BLaER1 (cell line): ENCODE results near the gene SRSF2.

Source experiments
- H3K27ac ChIP-seq: shearing (Covaris generic); formaldehyde crosslinking; 2 replicates; pipeline ENCODE4 v1.8.1; 2022
- H3K27me3 ChIP-seq: shearing (Covaris generic); formaldehyde crosslinking; 2 replicates; pipeline ENCODE4 v1.8.1; 2022
- H3K36me3 ChIP-seq: shearing (Covaris generic); formaldehyde crosslinking; 2 replicates; pipeline ENCODE4 v1.8.1; 2022
- H3K4me1 ChIP-seq: shearing (Covaris generic); formaldehyde crosslinking; 2 replicates; pipeline ENCODE4 v1.8.1; 2022
- H3K4me2 ChIP-seq: shearing (Covaris generic); formaldehyde crosslinking; 2 replicates; pipeline ENCODE4 v1.8.1; 2022
- H3K4me3 ChIP-seq: shearing (Covaris generic); formaldehyde crosslinking; 2 replicates; pipeline ENCODE4 v1.8.1; 2022
- H3K9ac ChIP-seq: shearing (Covaris generic); formaldehyde crosslinking; 2 replicates; pipeline ENCODE4 v1.8.1; 2022
- H3K9me3 ChIP-seq: shearing (Covaris generic); formaldehyde crosslinking; 2 replicates; pipeline ENCODE4 v1.8.1; 2022
- H4K20me1 ChIP-seq: shearing (Covaris generic); formaldehyde crosslinking; 2 replicates; pipeline ENCODE4 v1.8.1; 2022
- Cebpa-rat ChIP-seq: shearing (Covaris generic); IDR thresholded peaks from 2 replicates; pipeline ENCODE4 v1.8.1; 2022

The SRSF2 gene

GRCh38 chr17:76688165-76688622, 48.9 kb downstream of the SRSF2 start:
- no peak overlapping the region for H3K4me3 ChIP-seq
- H3K27me3 ChIP-seq: no peaks in the 10 kb centered on the region
- no peak for TF ChIP-seq Cebpa-rat
- H3K36me3 ChIP-seq: peaks cover 15% of the 10 kb centered on the region; the same call in 1 of the 2 replicates
- H3K4me1 ChIP-seq: peaks cover 89% of the 10 kb centered on the region
- peaks cover 16% of the 10 kb centered on the region; the same call in 1 of the 2 replicates for H4K20me1 ChIP-seq
- peak overlapping the region; percentile 90 for H3K4me2 ChIP-seq
- no peaks in the 10 kb centered on the region for H3K9me3 ChIP-seq
- H3K9ac ChIP-seq: peak overlapping the region; percentile 53; the same call in 1 of the 2 replicates
- peak overlapping the region; percentile 67 for H3K27ac ChIP-seq

GRCh38 chr17:76687298-76688164, 49.6 kb downstream of the SRSF2 start:
- Histone ChIP-seq H3K9ac (peak overlapping the region; percentile 53), H3K36me3 (peaks cover 15% of the 10 kb centered on the region; the same call in 1 of the 2 replicates), H3K27ac (peak overlapping the region; percentile 67), H3K4me1 (peaks cover 89% of the 10 kb centered on the region), H3K27me3 (no peaks in the 10 kb centered on the region), H4K20me1 (peaks cover 20% of the 10 kb centered on the region), H3K9me3 (no peaks in the 10 kb centered on the region), H3K4me3 (no peak overlapping the region), H3K4me2 (peak overlapping the region; percentile 90)
- no peak for TF ChIP-seq Cebpa-rat

GRCh38 chr17:76686538-76687297, 50.4 kb downstream of the SRSF2 start:
- H3K27ac ChIP-seq: no peak overlapping the region
- no peaks in the 10 kb centered on the region for H3K27me3 ChIP-seq
- peak overlapping the region; percentile 90 for H3K4me2 ChIP-seq
- 0 out of 2 replicates have a peak overlapping the region, but pooled peaks have one; percentile 53 for H3K9ac ChIP-seq
- H3K4me1 ChIP-seq: peaks cover 92% of the 10 kb centered on the region
- no peak overlapping the region for H3K4me3 ChIP-seq
- peaks cover 15% of the 10 kb centered on the region; the same call in 1 of the 2 replicates for H3K36me3 ChIP-seq
- H3K9me3 ChIP-seq: no peaks in the 10 kb centered on the region
- no peak for TF ChIP-seq Cebpa-rat
- H4K20me1 ChIP-seq: peaks cover 28% of the 10 kb centered on the region

- Histone ChIP-seq H3K27me3 (no peaks in the 10 kb centered on the region), H3K4me3 (no peak overlapping the region), H3K36me3 (peaks cover 16% of the 10 kb centered on the region; the same call in 1 of the 2 replicates), H4K20me1 (peaks cover 32% of the 10 kb centered on the region), H3K9ac (no peak overlapping the region), H3K9me3 (no peaks in the 10 kb centered on the region), H3K4me2 (peak overlapping the region; percentile 90), H3K27ac (no peak overlapping the region), H3K4me1 (peaks cover 92% of the 10 kb centered on the region)
- no peak for TF ChIP-seq Cebpa-rat
These were observed 51.3 kb downstream of the SRSF2 start for GRCh38 chr17:76685846-76686245.

- H4K20me1 ChIP-seq: peaks cover 32% of the 10 kb centered on the region
- H3K27ac ChIP-seq: no peak overlapping the region
- H3K36me3 ChIP-seq: peaks cover 21% of the 10 kb centered on the region
- H3K27me3 ChIP-seq: no peaks in the 10 kb centered on the region
- 0 out of 2 replicates have a peak overlapping the region, but pooled peaks have one; percentile 19 for H3K9ac ChIP-seq
- H3K4me2 ChIP-seq: peak overlapping the region; percentile 90
- peaks cover 92% of the 10 kb centered on the region for H3K4me1 ChIP-seq
- H3K9me3 ChIP-seq: no peaks in the 10 kb centered on the region
- H3K4me3 ChIP-seq: no peak overlapping the region
- no peak for TF ChIP-seq Cebpa-rat
These were observed 51.8 kb downstream of the SRSF2 start for GRCh38 chr17:76685366-76685765.

- H3K4me3 ChIP-seq: no peak overlapping the region
- H3K27ac ChIP-seq: no peak overlapping the region
- no peaks in the 10 kb centered on the region for H3K27me3 ChIP-seq
- 0 out of 2 replicates have a peak overlapping the region, but pooled peaks have one; percentile 19 for H3K9ac ChIP-seq
- peaks cover 22% of the 10 kb centered on the region for H3K36me3 ChIP-seq
- H3K4me2 ChIP-seq: peak overlapping the region; percentile 90
- H3K4me1 ChIP-seq: peaks cover 93% of the 10 kb centered on the region
- H4K20me1 ChIP-seq: peaks cover 32% of the 10 kb centered on the region
- TF ChIP-seq Cebpa-rat: no peak
- no peaks in the 10 kb centered on the region for H3K9me3 ChIP-seq
These were observed 52.4 kb downstream of the SRSF2 start for GRCh38 chr17:76684756-76685155.
